K562 (cell line): ENCODE measurements around the gene C7orf57. TPM values are rescaled to one million over a fixed set of nuclear protein-coding genes. Genes with fewer than 3 reads are reported as not detected.

Experiments
- ATAC-seq: fragments of 200-7000 bp; cut with Tn5 transposase; 3 replicates; pipeline ENCODE4 v1.9.1; 2020; ENCODE audit warnings: moderate library complexity
- BruUV-seq: library from RNA; stranded (reverse); fragments of 400-500 nt; replicated peaks from 2 replicates; lab custom pipeline; 2021; lab: Mats Ljungman, UMichigan
- CTCF ChIA-PET: fragments of 300-600 bp; formaldehyde crosslinking; extraction: SDS; loops from one replicate; lab custom pipeline; 2021; ENCODE audit warnings: low intra/inter-chr PET ratio; lab: Yijun Ruan, JAX
- POLR2A ChIA-PET: fragments of 300-600, 350-650 bp; sonication (Branson Sonifier 250); formaldehyde crosslinking; extraction: SDS; loops from one replicate; lab custom pipeline; 2021; ENCODE audit warnings: antibody characterized with exemption, inconsistent platforms; lab: Yijun Ruan, JAX
- DNase-seq, 4 experiments: peaks; one replicate each; pipeline versions ENCODE4 v3.0.0 to v3.0.0-alpha.2; 2011 to 2018; ENCODE audit warnings: low spot score in 3 of 4, mixed read lengths in 3 of 4; ENCODE audit errors: extremely low read depth in 1 of 4
- FAIRE-seq: peaks from 2 replicates; lab custom pipeline; 2011; peaks lifted over from hg19 to GRCh38; lab: Jason Lieb, UNC
- H2AFZ ChIP-seq: 2 replicates; pipeline ENCODE4 v1.6.0; 2011; ENCODE audit warnings: low read depth, low read length, control low read depth, inconsistent platforms
- H3K27ac ChIP-seq: fragments of 200-600 bp; 3 replicates; pipeline ENCODE4 v1.8.0; 2011; ENCODE audit warnings: low read depth, mild to moderate bottlenecking, control low read depth, inconsistent platforms, low read length, moderate library complexity, mixed read lengths; ENCODE audit errors: extremely low read depth
- H3K27me3 ChIP-seq, 2 experiments: fragments of 300-600 bp in 1 of 2; 2 replicates in 1 of 2; 3 replicates in 1 of 2; pipeline versions ENCODE4 v1.6.0 to v1.8.0; 2011; ENCODE audit warnings: inconsistent platforms in 2 of 2, low read length in 2 of 2, mild to moderate bottlenecking in 1 of 2, mixed read lengths in 1 of 2, moderate library complexity in 1 of 2; ENCODE audit not compliant: control insufficient read depth in 2 of 2, insufficient read depth in 2 of 2
- H3K36me3 ChIP-seq: fragments of 300-600 bp; 3 replicates; pipeline ENCODE4 v1.8.0; 2011; ENCODE audit warnings: mild to moderate bottlenecking, low read length, inconsistent platforms; ENCODE audit not compliant: control insufficient read depth, insufficient read depth
- H3K4me1 ChIP-seq, 2 experiments: fragments of 200-600 bp in 1 of 2; replicated peaks in 1 of 2; 2 replicates in 1 of 2; 3 replicates in 1 of 2; pipeline versions ENCODE4 v1.5.1 to v1.8.0; 2011; ENCODE audit warnings: inconsistent platforms in 2 of 2, low read length in 2 of 2, mild to moderate bottlenecking in 1 of 2, mixed read lengths in 1 of 2, moderate library complexity in 1 of 2; ENCODE audit not compliant: control insufficient read depth in 2 of 2, insufficient read depth in 2 of 2
- H3K4me2 ChIP-seq: 2 replicates; pipeline ENCODE4 v1.6.1; 2011; ENCODE audit warnings: low read length, control low read depth, inconsistent platforms, mixed read lengths; ENCODE audit not compliant: insufficient read depth
- H3K4me3 ChIP-seq: fragments of 200-600 bp; sonication (generic), shearing (Covaris generic); 2 replicates; pipeline ENCODE4 v1.5.1; 2016; ENCODE audit warnings: control low read depth, inconsistent platforms
- H3K79me2 ChIP-seq: fragments of 200-600 bp; 3 replicates; pipeline ENCODE4 v1.8.0; 2011; ENCODE audit warnings: low read length, inconsistent platforms; ENCODE audit not compliant: control insufficient read depth, insufficient read depth
- H3K9ac ChIP-seq, 2 experiments: 2 replicates each; pipeline versions ENCODE4 v1.6.0 to v1.6.1; 2011; ENCODE audit warnings: low read depth in 2 of 2, low read length in 2 of 2, control low read depth in 1 of 2, inconsistent platforms in 1 of 2, mild to moderate bottlenecking in 1 of 2, mixed read lengths in 1 of 2; ENCODE audit not compliant: insufficient read depth in 1 of 2
- H3K9me1 ChIP-seq: one replicate; pipeline ENCODE4 v1.6.0; 2011; ENCODE audit warnings: inconsistent platforms, mild to moderate bottlenecking, low read length, moderate library complexity; ENCODE audit not compliant: control insufficient read depth, insufficient read depth
- H3K9me3 ChIP-seq: replicated peaks from 2 replicates; pipeline ENCODE4 v1.5.1; 2011; ENCODE audit warnings: low read depth, low read length, inconsistent platforms; ENCODE audit not compliant: control insufficient read depth, insufficient read depth
- H4K20me1 ChIP-seq: replicated peaks from 2 replicates; pipeline ENCODE4 v1.6.1; 2011; ENCODE audit warnings: low read length, inconsistent platforms, mixed read lengths; ENCODE audit not compliant: control insufficient read depth, insufficient read depth
- BMI1 ChIP-seq: fragments of 150-350 bp; IDR thresholded peaks from 2 replicates; pipeline ENCODE4 v1.6.1; 2014; ENCODE audit warnings: low read length
- CTCF ChIP-seq, 3 experiments: IDR thresholded peaks in 2 of 3; conservative IDR thresholded peaks in 1 of 3; 2 replicates each; pipeline ENCODE4 v1.5.1; 2011 to 2012; ENCODE audit warnings: low read length in 3 of 3, mild to moderate bottlenecking in 3 of 3, control low read depth in 2 of 3, improper control_type of control experiment in 1 of 3, inconsistent platforms in 1 of 3, low read depth in 1 of 3, mixed read lengths in 1 of 3, moderate library complexity in 1 of 3; ENCODE audit not compliant: insufficient read depth in 2 of 3
- ELF4 ChIP-seq: fragments of 450-650 bp; formaldehyde crosslinking; IDR thresholded peaks from 2 replicates; pipeline ENCODE4 v1.4.0; 2022; ENCODE audit warnings: missing genetic modification characterization
- FOXA3 ChIP-seq, 2 experiments: fragments of 450-650 bp in 1 of 2; sonication (generic) in 1 of 2; formaldehyde crosslinking; IDR thresholded peaks in 1 of 2; conservative IDR thresholded peaks in 1 of 2; 2 replicates each; pipeline versions ENCODE4 v1.4.0 to v1.8.0; 2020 to 2022; ENCODE audit warnings: mild to moderate bottlenecking in 2 of 2, missing genetic modification reagents in 1 of 2
- FOXK2 ChIP-seq, 2 experiments: fragments of 450-650 bp; IDR thresholded peaks in 1 of 2; conservative IDR thresholded peaks in 1 of 2; 2 replicates each; pipeline ENCODE4 v1.6.1; 2016; ENCODE audit warnings: low read depth in 2 of 2, mild to moderate bottlenecking in 1 of 2
- HMBOX1 ChIP-seq: sonication (generic); IDR thresholded peaks from 2 replicates; pipeline ENCODE4 v1.6.1; 2016
- MLX ChIP-seq, 2 experiments: fragments of 450-650 bp in 1 of 2; sonication (generic) in 1 of 2; formaldehyde crosslinking; conservative IDR thresholded peaks; 2 replicates each; pipeline versions ENCODE4 v1.4.0 to v1.8.1; 2020 to 2022; ENCODE audit warnings: mild to moderate bottlenecking in 1 of 2, missing genetic modification reagents in 1 of 2
- NCOA4 ChIP-seq: fragments of 450-650 bp; IDR thresholded peaks from 2 replicates; pipeline ENCODE4 v1.6.1; 2018; ENCODE audit warnings: mild to moderate bottlenecking; ENCODE audit not compliant: partially characterized antibody
- PRPF4 ChIP-seq: fragments of 200-400 bp; formaldehyde crosslinking; IDR thresholded peaks from one replicate; pipeline ENCODE4 v1.6.1; 2017; ENCODE audit warnings: low read length, low read depth, mild to moderate bottlenecking; ENCODE audit not compliant: insufficient read depth, poor library complexity, severe bottlenecking
- SMARCB1 ChIP-seq: IDR thresholded peaks from 2 replicates; pipeline ENCODE4 v1.6.1; 2011; ENCODE audit warnings: improper control_type of control experiment, low read depth; ENCODE audit not compliant: insufficient read length
- ZBTB49 ChIP-seq: sonication (generic); formaldehyde crosslinking; IDR thresholded peaks from 2 replicates; pipeline ENCODE4 v1.8.0; 2022; ENCODE audit warnings: missing genetic modification reagents, mild to moderate bottlenecking, borderline replicate concordance
- ZFP30 ChIP-seq: fragments of 250-450 bp; sonication (Bioruptor Pico); IDR thresholded peaks from 2 replicates; pipeline ENCODE4 v1.8.0; 2022; ENCODE audit warnings: moderate library complexity, mild to moderate bottlenecking, inconsistent platforms, borderline replicate concordance
- WGBS: fragments of 100-300 bp; shearing (Covaris generic); methylation state at CpG from one replicate; pipeline ENCODE4 v1.1.6; 2016; ENCODE audit warnings: low coverage, mixed read lengths; ENCODE audit not compliant: insufficient coverage; ENCODE audit errors: missing lambda C conversion rate; 5-methylcytosine and 5-hydroxymethylcytosine counted together
- in situ Hi-C: fragments of 300-500 bp; cut with MboI; formaldehyde crosslinking; loops from 4 replicates; pipeline ENCODE4 v1.15.0; 2018; ENCODE audit warnings: inconsistent platforms, mixed read lengths
- intact Hi-C: fragments of 100-400 bp; cut with micrococcal nuclease; formaldehyde crosslinking; loops from 2 replicates; pipeline ENCODE4 v1.14.2; 2022
- polyA plus RNA-seq, 8 experiments: library from polyadenylated mRNA; depleted of rRNA in 4 of 8; stranded (reverse) in 5 of 8; unstranded in 3 of 8; fragments of >200 nt; fragmentation: Nextera tagmentation in 2 of 8; fragmentation: Illumina TruSeq in 1 of 8; extraction: Ambion mirVana in 2 of 8; extraction: Trizol in 1 of 8; gene quantifications; 2 replicates each; pipeline versions ENCODE4 v1.2.1 to v1.2.3, GENCODE V29; 2011 to 2014; ENCODE audit warnings: inconsistent platforms in 1 of 8, missing spikeins in 1 of 8
- total RNA-seq, 7 experiments: library from RNA; depleted of rRNA in 6 of 7; stranded (reverse); fragments of >200 nt in 6 of 7; fragmentation: Illumina TruSeq in 2 of 7; extraction: Trizol in 2 of 7; gene quantifications; 2 replicates each; pipeline versions ENCODE4 v1.2.1 to v1.2.3, GENCODE V29; 2011 to 2021; ENCODE audit warnings: low replicate concordance in 1 of 7

Gene C7orf57
- total and polyA plus RNA-seq, 9 of the 15 experiments (the other 6 are each of a cell fraction or from before 2014, with no cell fraction given) = not detected

GRCh38 chr7:48053736-48054135 lies 18.4 kb downstream of the C7orf57 start (continued):
- no peak for TF ChIP-seq FOXK2 (conservative IDR thresholded peaks at IDR 0.05 in 1 of 2, IDR thresholded peaks at IDR 0.05 in 1 of 2; ENCODE audit: low read depth in 2 of 2)
- TF ChIP-seq, all 486 proteins: peak for 0

GRCh38 chr7:48058990-48059389 lies 23.6 kb downstream of the C7orf57 start:
- intact Hi-C loops (no loop called here), in situ Hi-C loops (no loop called here)
- ATAC-seq = no peak
- no peak overlapping the region for H3K4me2 ChIP-seq
- no peaks in the 10 kb centered on the region for H4K20me1 ChIP-seq
- H3K79me2 ChIP-seq = no peaks in the 10 kb centered on the region
- TF ChIP-seq PRPF4 (no peak), ZFP30 (CRISPR knock-in tag) (no peak), BMI1 (no peak), MLX (CRISPR knock-in tag; conservative IDR thresholded peaks at IDR 0.05) (no peak), NCOA4 (no peak), SMARCB1 (no peak), CTCF (IDR thresholded peaks at IDR 0.05 in 2 of 3, conservative IDR thresholded peaks at IDR 0.05 in 1 of 3; ENCODE audit: insufficient read depth in 2 of 3, low read depth in 1 of 3, low read length in 3 of 3) (no peak), FOXA3 (CRISPR knock-in tag; conservative IDR thresholded peaks at IDR 0.05 in 1 of 2, IDR thresholded peaks at IDR 0.05 in 1 of 2) (no peak), ELF4 (CRISPR knock-in tag) (no peak), HMBOX1 (no peak), ZBTB49 (CRISPR knock-in tag) (no peak)
- WGBS = 0% methylated on average over 2 of the region's 2 CpGs
- no peaks in the 10 kb centered on the region for H3K4me1 ChIP-seq
- FAIRE-seq = no peak
- H3K9me1 ChIP-seq = no peaks in the 10 kb centered on the region
- no peak for DNase-seq
- POLR2A ChIA-PET = no interaction called here
- no peak overlapping the region for H2AFZ ChIP-seq
- H3K36me3 ChIP-seq = no peaks in the 10 kb centered on the region
- H3K4me3 ChIP-seq = no peak overlapping the region
- H3K9ac ChIP-seq = no peak overlapping the region
- CTCF ChIA-PET = no interaction called here
- H3K27me3 ChIP-seq = no peaks in the 10 kb centered on the region
- no peaks in the 10 kb centered on the region for H3K9me3 ChIP-seq
- no TSS peak for BruUV-seq
- no peak overlapping the region for H3K27ac ChIP-seq
